AML-193 (cell line): ENCODE measurements around the gene HOXB7.

ENCODE experiments used
- DNase-seq, 2 experiments: peaks; one replicate each; lab custom pipeline; 2025; lab: John Stamatoyannopoulos, UW

HOXB7 gene

DNA sequence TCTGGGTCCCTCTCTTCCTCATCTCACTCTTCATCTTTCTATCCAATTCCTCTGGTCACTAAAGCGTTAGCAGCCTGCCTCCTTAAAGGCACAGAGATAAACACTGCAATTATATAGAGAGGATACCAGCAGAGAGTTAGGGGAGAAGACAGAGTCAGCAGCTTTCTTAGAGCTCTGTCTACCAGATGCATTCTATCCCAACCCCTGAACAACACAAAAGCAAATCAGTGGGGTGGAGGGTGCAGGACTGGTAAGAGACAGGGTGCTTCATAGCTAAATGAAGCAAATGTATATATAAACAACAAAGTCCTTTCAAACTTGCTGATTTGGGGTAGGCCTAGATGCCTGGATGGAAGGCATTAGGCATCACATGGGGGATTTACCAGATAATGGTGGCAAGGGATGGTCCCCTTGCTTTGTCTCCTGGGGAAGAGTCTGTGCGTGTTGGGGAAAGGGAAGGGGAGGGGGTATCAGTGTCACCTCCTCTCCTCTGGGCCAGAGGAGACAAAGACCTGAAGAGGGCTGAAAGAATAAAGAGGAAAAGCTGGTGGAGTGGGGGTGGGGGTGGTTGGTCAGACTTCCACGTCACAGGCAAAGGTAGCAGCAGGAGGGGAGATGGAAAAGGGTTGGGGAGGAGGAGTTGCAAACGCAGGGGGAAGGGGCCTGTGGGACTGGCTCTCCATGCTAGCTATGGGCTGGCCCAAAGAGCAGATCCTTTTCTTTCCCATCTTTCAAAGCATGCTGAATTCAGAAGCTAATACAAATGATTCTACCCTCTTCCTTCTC is 44.7 kb downstream of the HOXB7 start:
- no peak for DNase-seq

DNA sequence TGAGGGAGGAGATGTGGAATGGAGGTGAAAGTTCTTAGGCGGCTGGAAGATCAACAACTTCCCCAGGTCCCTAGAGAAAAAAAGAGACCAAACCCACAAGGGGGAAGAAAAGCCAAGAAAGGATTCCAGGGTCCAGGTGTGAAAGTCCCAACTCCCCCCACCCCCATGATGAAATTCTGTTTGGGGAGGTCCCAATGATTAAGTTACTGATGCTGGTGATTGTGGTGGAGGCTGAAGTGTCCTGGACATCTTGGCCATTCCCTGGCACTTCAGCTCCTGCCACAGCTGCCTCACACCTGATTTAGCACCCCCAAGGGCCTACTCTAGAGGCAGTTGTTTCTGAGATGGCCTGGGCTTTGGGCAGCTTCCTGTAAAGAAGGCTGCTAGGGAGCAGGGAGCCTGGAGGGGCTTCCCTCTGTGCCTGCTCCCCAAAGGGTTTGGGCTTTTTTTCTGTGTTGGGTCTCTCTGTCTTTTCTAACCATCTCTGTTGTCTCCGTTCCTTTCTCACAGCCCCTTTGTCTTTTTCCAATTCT is 45.7 kb downstream of the HOXB7 start:
- no peak for DNase-seq

DNA sequence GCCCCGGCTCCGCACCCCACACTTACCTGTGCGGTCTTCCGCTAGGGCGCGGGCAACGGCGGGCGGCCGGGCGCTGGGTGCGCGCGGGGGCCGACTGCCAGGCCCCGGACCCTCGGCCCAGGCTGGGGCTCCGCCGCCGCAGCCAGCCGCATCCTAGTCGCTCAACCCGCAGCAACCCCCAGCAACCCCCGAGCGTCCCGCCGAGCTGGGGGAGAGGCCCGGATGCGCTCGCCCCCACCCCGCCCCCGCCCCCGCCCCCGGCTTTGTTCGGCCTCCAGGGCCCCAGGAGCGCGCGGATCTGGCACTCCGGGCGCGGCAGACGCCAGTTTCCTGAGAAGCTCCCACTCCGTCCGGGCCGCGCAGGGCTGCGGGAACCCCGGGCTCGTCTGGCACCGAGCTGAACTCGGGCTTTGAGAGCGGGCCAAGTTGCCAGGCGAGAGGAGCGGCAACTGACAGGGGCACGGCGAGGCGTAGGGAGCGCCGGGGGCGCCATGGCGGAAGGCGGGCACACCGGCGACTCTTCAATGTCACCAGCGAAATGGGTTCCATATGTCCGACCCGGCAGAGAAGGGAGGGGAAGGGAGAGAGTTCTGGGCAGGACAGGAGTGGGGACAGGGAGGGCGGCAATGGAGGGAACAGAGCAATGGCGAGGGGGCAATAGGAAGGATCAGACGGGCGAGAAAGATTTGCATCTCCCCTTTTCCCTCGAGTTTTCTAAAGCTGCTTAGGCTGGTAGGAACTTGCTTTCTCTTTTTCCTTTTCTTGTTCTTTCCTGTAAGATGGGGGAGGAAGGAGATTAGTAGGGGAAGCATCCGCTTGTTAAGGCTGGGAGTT is 46.4 kb downstream of the HOXB7 start:
- no peak for DNase-seq

DNA sequence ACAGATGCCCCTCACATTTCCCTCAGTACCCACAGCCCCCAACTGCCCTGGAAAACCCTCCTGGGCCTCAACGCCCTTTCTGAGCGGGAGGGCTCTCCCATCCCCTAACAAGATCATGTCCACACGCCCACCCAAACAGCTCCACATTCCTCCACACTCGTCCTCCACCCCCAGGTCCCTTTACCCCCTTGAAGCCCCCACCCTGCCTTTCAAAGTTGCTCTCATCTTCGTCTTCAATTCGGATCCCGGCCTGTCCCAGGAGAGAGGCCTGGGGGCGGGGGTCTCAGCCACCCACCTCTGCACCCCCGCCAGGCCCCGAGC is 47.0 kb downstream of the HOXB7 start:
- no peak for DNase-seq

DNA sequence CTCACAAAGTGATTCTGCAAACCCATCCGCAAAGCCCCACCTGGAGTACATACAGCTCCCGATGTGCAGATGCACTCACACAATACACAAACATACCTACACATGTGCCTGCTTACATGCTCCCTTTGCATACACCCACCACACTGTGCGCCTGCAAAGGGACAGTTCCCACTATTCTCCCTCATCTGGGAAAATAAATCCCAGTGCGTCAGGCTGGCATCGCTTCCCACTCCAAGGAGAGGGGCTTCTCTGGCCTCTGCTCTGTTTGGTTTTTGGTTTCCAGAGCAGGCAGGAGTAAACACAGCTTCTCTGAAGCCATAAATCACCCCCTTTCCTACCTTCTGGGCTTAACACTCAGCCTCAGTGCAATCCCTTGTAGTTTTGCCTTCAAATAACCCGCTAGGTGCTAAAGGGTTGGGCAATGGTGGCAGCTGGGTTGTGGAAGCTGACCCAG is 47.4 kb downstream of the HOXB7 start:
- no peak for DNase-seq

DNA sequence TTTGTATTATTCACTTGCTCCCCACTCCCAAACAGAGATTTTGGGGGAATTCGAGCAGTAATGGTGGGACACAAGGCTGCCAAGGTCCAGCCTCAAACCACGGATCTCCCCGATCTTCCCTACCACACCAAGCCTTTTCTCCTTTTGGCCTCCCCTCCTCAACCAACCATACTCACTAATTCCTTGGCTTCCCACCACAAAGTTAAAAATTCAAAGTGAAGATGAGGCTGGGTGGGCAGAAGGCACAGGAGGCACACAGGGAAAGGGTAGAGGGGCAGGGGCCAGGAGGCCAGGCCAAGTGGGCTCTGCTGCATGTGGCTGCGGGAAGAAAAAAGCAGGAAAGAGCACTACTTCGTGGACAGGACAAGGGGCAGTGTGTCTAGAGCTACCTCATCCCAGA is 47.9 kb downstream of the HOXB7 start:
- no peak for DNase-seq

DNA sequence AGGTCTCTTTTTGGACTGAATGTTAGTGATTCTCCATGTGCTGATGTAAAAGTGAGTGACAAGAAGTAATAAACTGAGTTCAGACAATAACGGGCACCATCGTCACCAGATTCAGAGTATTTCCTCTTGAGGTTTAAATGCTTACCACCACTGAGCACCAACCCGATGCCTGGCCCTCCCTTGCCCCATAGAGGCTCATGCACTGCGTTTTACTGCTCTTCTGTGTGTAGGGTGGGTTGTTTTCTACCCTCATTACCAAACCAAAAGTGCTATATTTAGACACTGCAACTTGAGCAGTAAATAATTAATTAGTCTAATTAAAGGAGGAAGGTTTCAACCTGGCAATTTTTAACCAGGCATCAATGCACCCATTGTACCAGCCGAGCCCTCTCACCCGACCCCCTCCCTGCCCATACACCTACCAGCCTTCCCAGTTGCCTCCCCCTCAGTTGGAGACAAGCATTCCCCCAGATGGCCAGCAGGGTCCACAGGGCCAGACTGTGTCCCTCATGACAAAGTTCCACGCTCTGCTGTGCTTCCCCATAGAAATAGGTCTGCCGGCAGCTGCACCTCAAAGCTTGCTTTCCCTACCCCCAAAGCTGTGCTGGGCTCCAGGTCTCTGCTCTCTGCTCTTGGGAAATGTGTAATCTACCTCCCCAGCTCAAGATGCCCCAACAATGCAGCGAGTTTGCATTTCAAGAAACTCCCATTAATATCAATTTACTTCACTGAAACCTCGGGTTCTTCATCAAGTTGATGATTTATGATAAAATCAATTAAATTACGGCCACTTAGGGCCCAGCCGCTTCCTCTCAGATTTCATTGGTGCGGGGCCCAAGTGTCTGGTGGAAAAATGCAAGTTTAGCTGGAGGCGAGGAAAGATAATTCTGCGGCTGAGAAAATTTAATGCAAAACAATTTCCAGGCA is 48.7 kb downstream of the HOXB7 start:
- no peak for DNase-seq

DNA sequence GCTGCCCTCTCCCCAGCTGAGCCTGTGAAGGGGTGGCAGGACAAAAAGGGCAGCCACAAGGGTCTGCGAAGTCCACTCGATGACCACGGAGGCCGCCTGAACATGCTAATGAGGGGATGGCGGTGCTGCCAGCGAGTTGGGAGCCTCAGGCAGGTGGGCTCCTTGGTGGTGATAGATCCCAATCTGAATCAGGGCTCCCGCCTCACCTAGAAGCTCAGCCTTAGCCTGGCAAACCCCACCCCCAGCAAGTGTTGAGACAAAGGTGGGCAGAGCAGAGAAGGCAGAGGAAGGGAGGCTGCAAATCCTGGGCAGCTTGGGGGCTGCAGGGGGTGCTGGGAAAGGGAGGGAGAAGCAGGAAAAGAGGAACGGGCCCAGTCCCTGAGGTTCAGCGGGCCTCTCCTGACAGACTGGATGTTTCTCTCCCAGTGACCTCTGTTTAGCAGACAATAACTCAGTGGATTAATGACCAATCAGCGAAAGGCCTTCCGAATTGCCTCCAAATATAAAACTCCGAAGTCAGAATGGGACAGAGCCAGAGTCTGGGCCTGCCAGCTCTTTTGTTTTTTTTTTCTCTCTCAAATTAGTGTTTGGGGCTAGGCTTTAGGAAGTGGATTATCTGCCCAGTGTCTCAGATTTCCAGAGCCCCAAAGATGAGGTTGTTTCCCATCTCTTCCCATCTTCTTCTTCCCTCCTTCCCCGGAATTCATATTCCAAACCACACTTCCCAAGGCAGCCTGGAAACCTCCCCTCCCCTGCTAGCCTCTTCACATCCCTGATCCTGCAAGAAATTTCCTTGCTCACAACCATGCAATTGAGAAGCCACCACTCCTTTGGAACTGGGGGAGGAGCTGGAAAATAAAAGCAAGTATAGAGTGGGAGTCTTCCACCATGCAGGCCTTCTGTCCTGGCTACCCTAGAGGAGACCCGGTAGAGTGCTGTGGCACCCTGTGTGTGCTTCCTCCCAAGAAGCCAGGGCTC is 50.7 kb downstream of the HOXB7 start:
- no peak for DNase-seq

DNA sequence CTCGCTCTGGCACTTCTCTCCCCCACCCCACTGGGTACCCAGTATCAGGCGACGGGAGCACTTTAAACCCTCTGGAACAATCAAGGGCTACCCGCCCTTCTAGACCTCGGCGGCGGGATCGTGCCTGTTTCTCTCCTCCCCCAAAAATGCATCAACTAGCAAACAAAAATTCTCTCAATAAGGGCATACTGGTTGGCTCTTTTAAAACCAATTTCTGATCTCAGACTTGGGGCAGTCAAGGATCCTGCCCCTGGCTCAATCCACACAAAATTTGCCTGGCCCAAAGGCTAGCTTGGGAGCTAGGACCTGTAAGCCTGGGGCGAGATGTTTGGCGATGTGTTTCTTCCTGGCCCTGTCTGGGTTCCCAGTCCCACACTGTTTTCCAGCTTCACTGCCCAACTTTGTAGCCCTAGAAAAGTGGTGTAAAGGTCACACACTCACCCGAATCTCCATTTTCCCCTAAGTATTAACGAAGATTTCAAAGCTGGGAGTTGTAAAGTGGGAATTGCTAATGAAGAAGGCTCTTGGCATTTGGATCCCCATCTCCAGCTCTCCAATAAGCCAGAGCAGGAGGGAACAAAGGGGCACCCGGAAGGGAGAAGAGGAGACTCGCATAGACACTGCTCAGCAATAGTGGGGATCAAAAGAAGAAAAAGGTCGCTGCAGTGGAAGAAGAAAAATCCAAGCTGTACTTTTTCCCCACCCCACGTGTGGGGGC is 51.5 kb downstream of the HOXB7 start:
- no peak for DNase-seq

DNA sequence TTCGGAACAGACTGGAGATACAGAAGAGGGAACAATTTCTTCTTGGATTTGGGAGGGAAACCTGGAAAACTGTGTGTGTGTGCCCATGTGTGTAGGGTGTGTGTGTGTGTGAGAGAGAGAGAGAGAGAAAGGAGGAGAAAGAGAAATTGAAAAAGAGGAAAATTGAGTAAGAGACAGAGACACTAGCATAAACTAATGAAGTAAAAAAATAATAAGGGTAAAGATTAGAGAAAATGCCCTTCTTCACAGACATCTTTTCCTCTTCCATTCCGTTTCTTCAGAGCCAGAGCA is 52.0 kb downstream of the HOXB7 start:
- DNase-seq: no peak

DNA sequence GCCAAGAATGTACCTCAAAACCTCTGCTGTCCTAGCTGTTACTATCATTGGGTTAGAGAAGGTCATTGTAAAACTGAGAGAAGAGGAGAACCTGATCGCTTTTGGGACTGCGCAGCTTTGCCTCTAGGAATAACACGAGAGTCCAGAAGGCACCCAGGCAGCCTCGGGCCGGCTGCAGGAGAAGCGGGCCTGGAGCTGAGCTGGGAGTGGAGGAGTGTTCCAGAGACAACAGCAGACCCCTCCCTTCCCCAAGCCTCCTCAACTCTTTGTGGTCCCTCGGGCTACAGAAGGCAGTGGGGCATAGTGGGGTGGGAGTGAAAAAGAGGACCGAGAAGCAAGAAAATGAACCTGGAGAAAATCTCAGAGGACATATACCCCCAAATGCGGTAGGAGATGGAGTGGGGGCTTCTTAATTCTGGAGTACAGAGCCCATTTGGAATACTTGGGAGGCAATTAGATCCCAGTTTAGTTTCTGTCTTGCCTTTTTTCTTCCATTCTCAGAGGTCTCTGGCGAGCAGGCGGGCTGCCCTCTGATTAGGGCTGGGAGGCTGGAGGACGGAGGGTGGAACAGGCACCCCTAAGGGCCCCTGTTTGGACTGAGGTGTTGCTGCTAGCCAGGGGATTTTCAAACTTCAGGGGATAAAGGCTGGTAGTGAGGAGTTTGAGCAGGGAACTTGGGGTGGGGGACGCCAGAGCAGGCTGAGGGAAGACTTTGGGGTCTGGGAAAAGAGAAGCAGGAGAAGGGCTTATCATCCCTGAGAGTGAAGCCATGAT is 52.6 kb downstream of the HOXB7 start:
- no peak for DNase-seq
